NCI-H510A (cell line): ENCODE data around the gene HOMER2.

Experiments used
- DNase-seq: peaks from one replicate; lab custom pipeline; 2025; lab: John Stamatoyannopoulos, UW

HOMER2 gene

GRCh38 chr15:82930461-82930860 is 22.1 kb downstream of the HOMER2 start:
- no peak for DNase-seq

- no peak for DNase-seq
These were observed 23.8 kb downstream of the HOMER2 start for GRCh38 chr15:82928711-82929110.

GRCh38 chr15:82923744-82924143 is 28.8 kb downstream of the HOMER2 start:
- no peak for DNase-seq

GRCh38 chr15:82922737-82923136 is 29.8 kb downstream of the HOMER2 start:
- DNase-seq, result no peak

GRCh38 chr15:82921939-82922338 is 30.6 kb downstream of the HOMER2 start:
- DNase-seq, result no peak

- no peak for DNase-seq
These were observed 31.3 kb downstream of the HOMER2 start for GRCh38 chr15:82921242-82921641.

GRCh38 chr15:82919231-82919886 is 33.2 kb downstream of the HOMER2 start:
- no peak for DNase-seq

- DNase-seq, result no peak
These were observed 33.8 kb downstream of the HOMER2 start for GRCh38 chr15:82918607-82919230.

GRCh38 chr15:82918162-82918561 is 34.4 kb downstream of the HOMER2 start:
- DNase-seq, result no peak

- no peak for DNase-seq
These were observed 35.3 kb downstream of the HOMER2 start for GRCh38 chr15:82917249-82917648.

- DNase-seq, result no peak
These were observed 36.2 kb downstream of the HOMER2 start for GRCh38 chr15:82916161-82916952.

GRCh38 chr15:82914396-82914795 is 38.1 kb downstream of the HOMER2 start:
- no peak for DNase-seq

GRCh38 chr15:82911458-82911857 is 41.1 kb downstream of the HOMER2 start:
- DNase-seq, result no peak

- no peak for DNase-seq
These were observed 41.8 kb downstream of the HOMER2 start for GRCh38 chr15:82910721-82911120.

- no peak for DNase-seq
These were observed 43.3 kb downstream of the HOMER2 start for GRCh38 chr15:82909080-82909815.

- no peak for DNase-seq
These were observed 45.2 kb downstream of the HOMER2 start for GRCh38 chr15:82907350-82907749.

GRCh38 chr15:82904574-82904973 is 47.9 kb downstream of the HOMER2 start:
- DNase-seq, result no peak

GRCh38 chr15:82903511-82903910 is 49.0 kb downstream of the HOMER2 start:
- DNase-seq, result no peak

- no peak for DNase-seq
These were observed 51.3 kb downstream of the HOMER2 start for GRCh38 chr15:82901114-82901805.

GRCh38 chr15:82900511-82901060 is 51.9 kb downstream of the HOMER2 start:
- DNase-seq, result no peak

GRCh38 chr15:82898961-82899360 is 53.6 kb downstream of the HOMER2 start:
- DNase-seq, result no peak

GRCh38 chr15:82895983-82896382 is 56.5 kb downstream of the HOMER2 start:
- DNase-seq, result no peak
